Lung (tissue), 12 donors: ENCODE data around the gene SUSD4. TPM values are rescaled to one million over a fixed set of nuclear protein-coding genes. Genes with fewer than 3 reads are reported as not detected.

Source experiments
- ATAC-seq: fragments of 200-7000 bp; cut with Tn5 transposase; one replicate; pipeline ENCODE4 v1.9.1; 2020; ENCODE audit warnings: moderate number of reproducible peaks; ENCODE audit not compliant: insufficient read depth, low FRiP score
- DNase-seq, 3 donors: peaks; one replicate each; pipeline ENCODE4 v3.0.0-alpha.2; 2013 to 2017
- H3K27ac ChIP-seq, 2 donors: one replicate each; pipeline ENCODE4 v1.5.1; 2013; ENCODE audit warnings: mild to moderate bottlenecking in 2 of 2, moderate library complexity in 2 of 2, control low read depth in 1 of 2, inconsistent platforms in 1 of 2, low read depth in 1 of 2, low read length in 1 of 2
- H3K27me3 ChIP-seq, 3 donors: one replicate each; pipeline ENCODE4 v1.5.1; 2013; ENCODE audit warnings: low read length in 2 of 3; ENCODE audit not compliant: control insufficient read depth in 3 of 3, insufficient read depth in 3 of 3
- H3K36me3 ChIP-seq, 4 donors: one replicate each; pipeline ENCODE4 v1.5.1; 2013; ENCODE audit warnings: low read length in 4 of 4, mild to moderate bottlenecking in 1 of 4, moderate library complexity in 1 of 4; ENCODE audit not compliant: control insufficient read depth in 4 of 4, insufficient read depth in 4 of 4
- H3K4me1 ChIP-seq, 5 donors: one replicate each; pipeline ENCODE4 v1.5.1; 2013; ENCODE audit warnings: low read length in 5 of 5, mild to moderate bottlenecking in 2 of 5, moderate library complexity in 1 of 5; ENCODE audit not compliant: control insufficient read depth in 5 of 5, insufficient read depth in 5 of 5
- H3K4me3 ChIP-seq: one replicate; pipeline ENCODE4 v1.5.1; 2013; ENCODE audit warnings: mild to moderate bottlenecking, control low read depth, moderate library complexity
- H3K9ac ChIP-seq, 2 donors: one replicate each; pipeline ENCODE4 v1.5.1; 2013; ENCODE audit warnings: low read length in 2 of 2, control low read depth in 1 of 2; ENCODE audit not compliant: insufficient read depth in 1 of 2
- H3K9me3 ChIP-seq, 4 donors: one replicate each; pipeline ENCODE4 v1.5.1; 2013; ENCODE audit warnings: low read length in 3 of 4, mild to moderate bottlenecking in 1 of 4, moderate library complexity in 1 of 4; ENCODE audit not compliant: control insufficient read depth in 4 of 4, insufficient read depth in 3 of 4
- CTCF ChIP-seq: IDR thresholded peaks from 2 replicates; pipeline ENCODE4 v1.5.1; 2012; ENCODE audit warnings: mild to moderate bottlenecking; ENCODE audit errors: control extremely low read depth, extremely low read depth
- WGBS, 2 donors: extraction: QIAGEN DNeasy Blood & Tissue Kit; methylation state at CpG; one replicate each; pipeline ENCODE4 v1.1.7; 2013; 5-methylcytosine and 5-hydroxymethylcytosine counted together
- polyA plus RNA-seq, 2 donors: library from polyadenylated mRNA; stranded (reverse); fragments of 200-250 nt; gene quantifications; one replicate each; pipeline ENCODE4 v1.2.1, GENCODE V29; 2013
- total RNA-seq, 2 donors: library from RNA; depleted of rRNA in 1 of 2; stranded (reverse); fragments of >200 nt in 1 of 2; gene quantifications; one replicate each; pipeline ENCODE4 v1.2.1, GENCODE V29; 2014 to 2021
- donor health status: control.
- donor health status: control.
- donor health status: Bipolar disorder and iron deficiency.
- donor health status: healthy.
- donor health status: DM: yes; HTN: yes; CAD: no.

Gene SUSD4
- total and polyA plus RNA-seq, 4 donors, result 2.8 to 17.0 (median 4.9) TPM

- no peak overlapping the region for H3K4me3 ChIP-seq
- H3K36me3 ChIP-seq, result no peaks in the 10 kb centered on the region
- H3K9me3 ChIP-seq, result no peaks in the 10 kb centered on the region
- no peak overlapping the region for H3K27ac ChIP-seq
- H3K27me3 ChIP-seq, result no peaks in the 10 kb centered on the region
- TF ChIP-seq CTCF, result no peak
- 46 to 52% methylated on average over 3 of the region's 3 CpGs for WGBS, 2 donors
- H3K4me1 ChIP-seq, result no peaks in the 10 kb centered on the region
- DNase-seq (no peak), ATAC-seq (no peak)
- H3K9ac ChIP-seq, result no peak overlapping the region
Measured at GRCh38 chr1:223266632-223267172, 97.3 kb downstream of the SUSD4 start.

- Histone ChIP-seq H3K9ac (no peak overlapping the region), H3K4me3 (no peak overlapping the region), H3K27me3 (no peaks in the 10 kb centered on the region), H3K36me3 (no peaks in the 10 kb centered on the region), H3K27ac (no peak overlapping the region), H3K4me1 (no peaks in the 10 kb centered on the region), H3K9me3 (no peaks in the 10 kb centered on the region)
- ATAC-seq (no peak), DNase-seq (no peak)
- 76 to 84% methylated on average over 10 of the region's 10 CpGs for WGBS, 2 donors
- TF ChIP-seq CTCF, result no peak
Measured at GRCh38 chr1:223264983-223265908, 98.7 kb downstream of the SUSD4 start.

- no peaks in the 10 kb centered on the region for H3K36me3 ChIP-seq
Measured at GRCh38 chr1:223264529-223264928, 99.4 kb downstream of the SUSD4 start.

More at GRCh38 chr1:223264529-223264928, 99.4 kb downstream of the SUSD4 start:
- H3K27ac ChIP-seq, result no peak overlapping the region
- 55 to 56% methylated on average over 8 of the region's 8 CpGs for WGBS, 2 donors
- ATAC-seq (no peak), DNase-seq (no peak)
- no peaks in the 10 kb centered on the region for H3K27me3 ChIP-seq
- no peaks in the 10 kb centered on the region for H3K9me3 ChIP-seq
- no peaks in the 10 kb centered on the region for H3K4me1 ChIP-seq
- no peak overlapping the region for H3K4me3 ChIP-seq
- no peak for TF ChIP-seq CTCF
- no peak overlapping the region for H3K9ac ChIP-seq
